Measurements from ENCODE around the gene FBF1. TPM values are rescaled to one million over a fixed set of nuclear protein-coding genes. Genes with fewer than 3 reads are reported as not detected.

FBF1 gene
- total and polyA plus RNA-seq, 2 of the 8 experiments (the other 6 are each of a cell fraction or from before 2014, with no cell fraction given), result 8.1 to 13.1 TPM

GRCh38 chr17:75922173-75922961 lies 18.5 kb downstream of the FBF1 start:
- Histone ChIP-seq H3K23me2 (ENCODE audit: low read depth, low read length) (no peaks in the 10 kb centered on the region), H4K20me1 (replicated peaks in 1 of 2; ENCODE audit: control insufficient read depth in 1 of 2, insufficient read depth in 2 of 2, low read length in 2 of 2) (no peaks in the 10 kb centered on the region), H4K91ac (replicated peaks; ENCODE audit: insufficient read length, low read length) (no peak overlapping the region), H3K4me3 (ENCODE audit: extremely low read depth in 1 of 4, insufficient read depth in 2 of 4, low read depth in 3 of 4, low read length in 4 of 4) (no peak overlapping the region), H3K79me2 (ENCODE audit: control insufficient read depth in 1 of 2, insufficient read depth in 2 of 2, low read length in 2 of 2) (no peaks in the 10 kb centered on the region), H4K5ac (ENCODE audit: insufficient read length, low read depth, low read length) (no peak overlapping the region), H3K27me3 (replicated peaks in 1 of 4; ENCODE audit: control insufficient read depth in 3 of 4, extremely low read depth in 1 of 4, insufficient read depth in 3 of 4, low read length in 3 of 4) (no peaks in the 10 kb centered on the region), H3K18ac (ENCODE audit: extremely low read depth, low read length) (no peak overlapping the region), H3K56ac (replicated peaks; ENCODE audit: insufficient read length, low read depth, low read length) (no peak overlapping the region), H3K79me1 (ENCODE audit: low read depth, low read length) (no peaks in the 10 kb centered on the region), H2BK12ac (ENCODE audit: low read depth, low read length) (no peak overlapping the region), H4K8ac (ENCODE audit: extremely low read depth, insufficient read depth, low read length) (no peak overlapping the region), H2AFZ (ENCODE audit: low read length) (no peak overlapping the region), H3K4ac (replicated peaks; ENCODE audit: insufficient read length, low read depth, low read length) (no peak overlapping the region), H3K9ac (replicated peaks in 1 of 4; ENCODE audit: extremely low read depth in 1 of 4, low read depth in 3 of 4, low read length in 3 of 4) (no peak overlapping the region), H2BK15ac (ENCODE audit: low read length) (no peak overlapping the region), H3K36me3 (ENCODE audit: control insufficient read depth in 2 of 4, insufficient read depth in 4 of 4, low read length in 3 of 4) (peaks cover 0 to 8% (median 6%) of the 10 kb centered on the region in 4 experiments; a peak in 3 of 8 replicates), H3K4me1 (replicated peaks in 1 of 4; ENCODE audit: control insufficient read depth in 3 of 4, insufficient read depth in 4 of 4, low read length in 3 of 4) (no peaks in the 10 kb centered on the region), H3K23ac (ENCODE audit: insufficient read length) (no peak overlapping the region), H3K9me3 (ENCODE audit: insufficient read depth in 2 of 2, low read depth in 1 of 2, low read length in 1 of 2) (no peaks in the 10 kb centered on the region), H3K4me2 (ENCODE audit: insufficient read depth in 1 of 2, low read depth in 2 of 2, low read length in 2 of 2) (no peak overlapping the region), H2BK20ac (ENCODE audit: low read length) (no peak overlapping the region), H2BK120ac (replicated peaks; ENCODE audit: low read depth, low read length) (no peak overlapping the region), H3K14ac (ENCODE audit: insufficient read length) (no peak overlapping the region), H2BK5ac (ENCODE audit: low read depth, low read length) (no peak overlapping the region; the same call in 1 of the 2 replicates), H3K27ac (ENCODE audit: low read depth, low read length) (no peak overlapping the region), H2AK5ac (ENCODE audit: low read depth, low read length) (no peak overlapping the region)
- POLR2A ChIA-PET (ENCODE audit: partially characterized antibody), result interaction anchor here (0.6 to 2.1 kb wide), 2 partner anchors 18 to 864 kb away, joined by 3 to 8 read pairs; partner anchors contain the start of gene MRPL38
- no peak for FAIRE-seq
- CTCF ChIA-PET (ENCODE audit: partially characterized antibody), result interaction anchor here (0.8 to 51.3 kb wide), 7 partner anchors 9 to 86 kb away, joined by 3 to 885 read pairs (median 4); partner anchors contain the start of genes CDK3 and MRPL38
- no peak for DNase-seq (ENCODE audit: low read depth in 1 of 2, low spot score in 2 of 2)
- WGBS, 2 experiments (ENCODE audit: extremely low coverage in 1 of 2, insufficient coverage in 1 of 2, insufficient read length in 1 of 2, insufficient replicate concordance in 2 of 2, low coverage in 1 of 2, low lambda C conversion rate in 2 of 2, missing lambda C conversion rate in 1 of 2), result 93% methylated on average over 18 of the region's 18 CpGs; no CpG with 5 or more reads in 1 of the 2 experiments
- no peak for TF ChIP-seq CHD2 (IDR thresholded peaks at IDR 0.05; ENCODE audit: low read length)
- no peak for TF ChIP-seq E2F6 (IDR thresholded peaks at IDR 0.05)
